GM12878 (cell line): ENCODE measurements around the gene PARPBP. TPM values are rescaled to one million over a fixed set of nuclear protein-coding genes. Genes with fewer than 3 reads are reported as not detected.

Experiments used
- BACH1 ChIP-seq: fragments of 450-650 bp; IDR thresholded peaks from 2 replicates; pipeline ENCODE4 v1.6.1; 2017; ENCODE audit warnings: mild to moderate bottlenecking, borderline replicate concordance
- CHD2 ChIP-seq: IDR thresholded peaks from 2 replicates; pipeline ENCODE4 v1.6.1; 2011; ENCODE audit warnings: low read depth, low read length, improper control_type of control experiment, borderline replicate concordance
- CREM ChIP-seq: IDR thresholded peaks from 2 replicates; pipeline ENCODE4 v1.6.1; 2014; ENCODE audit warnings: antibody characterized with exemption, low read depth
- FOXM1 ChIP-seq: IDR thresholded peaks from 2 replicates; pipeline ENCODE4 v1.6.1; 2012; ENCODE audit warnings: low read depth, mild to moderate bottlenecking, inconsistent platforms, low read length, moderate library complexity
- HDAC6 ChIP-seq: fragments of 200-600 bp; sonication (generic); IDR thresholded peaks from one replicate; pipeline ENCODE4 v1.8.0; 2017; ENCODE audit warnings: antibody characterized with exemption; ENCODE audit not compliant: unreplicated experiment
- JUNB ChIP-seq: IDR thresholded peaks from 2 replicates; pipeline ENCODE4 v1.6.1; 2016; ENCODE audit warnings: antibody characterized with exemption, mild to moderate bottlenecking
- KAT2A ChIP-seq: conservative IDR thresholded peaks from 2 replicates; pipeline ENCODE4 v1.6.1; 2011; ENCODE audit warnings: low read depth, low read length; ENCODE audit not compliant: control insufficient read depth
- NFIC ChIP-seq: IDR thresholded peaks from 2 replicates; pipeline ENCODE4 v1.6.1; 2012; ENCODE audit warnings: low read depth, mild to moderate bottlenecking, inconsistent platforms, low read length, moderate library complexity
- NFYA ChIP-seq: IDR thresholded peaks from 2 replicates; pipeline ENCODE4 v1.6.1; 2011; ENCODE audit warnings: low read depth, mild to moderate bottlenecking, low read length, improper control_type of control experiment, borderline replicate concordance
- PAX5 ChIP-seq: IDR thresholded peaks from 2 replicates; pipeline ENCODE4 v1.6.1; 2011; ENCODE audit warnings: low read depth, low read length, borderline replicate concordance
- SREBF1 ChIP-seq: IDR thresholded peaks from 2 replicates; pipeline ENCODE4 v1.6.1; 2012; ENCODE audit warnings: mild to moderate bottlenecking, low read length
- ZBED1 ChIP-seq: IDR thresholded peaks from 2 replicates; pipeline ENCODE4 v1.6.1; 2016; ENCODE audit warnings: borderline replicate concordance
- polyA plus RNA-seq, 11 experiments: library from polyadenylated mRNA; depleted of rRNA in 4 of 11; unstranded in 6 of 11; stranded (reverse) in 5 of 11; fragments of >200 nt; fragmentation: Nextera tagmentation in 4 of 11; fragmentation: Illumina TruSeq in 1 of 11; extraction: Ambion mirVana in 4 of 11; extraction: Trizol in 1 of 11; gene quantifications; 1 replicate in 1 of 11; 2 replicates in 10 of 11; pipeline versions ENCODE4 v1.2.1 to v1.2.3, GENCODE V29; 2011 to 2016; ENCODE audit warnings: inconsistent platforms in 2 of 11, missing spikeins in 2 of 11, low read depth in 1 of 11
- total RNA-seq, 4 experiments: library from RNA; depleted of rRNA in 3 of 4; stranded (reverse); fragments of >200 nt in 3 of 4; fragmentation: Illumina TruSeq in 1 of 4; extraction: Trizol in 1 of 4; gene quantifications; 2 replicates each; pipeline versions ENCODE4 v1.2.1 to v1.2.3, GENCODE V29; 2013 to 2021
- TF ChIP-seq, protein P1 (sequence below): fragments of 450-650 bp; IDR thresholded peaks from 2 replicates; pipeline ENCODE4 v1.6.1; 2016; ENCODE audit warnings: mild to moderate bottlenecking
- TF ChIP-seq, protein P2 (sequence below): IDR thresholded peaks from 2 replicates; pipeline ENCODE4 v1.6.1; 2011; ENCODE audit warnings: borderline replicate concordance, low read depth, mild to moderate bottlenecking, moderate library complexity, mixed read lengths, low read length; ENCODE audit not compliant: insufficient read depth; ENCODE audit errors: extremely low read length

The PARPBP gene
- total and polyA plus RNA-seq, 10 of the 15 experiments (the other 5 are each of a cell fraction or from before 2014, with no cell fraction given), result 20.3 to 57.7 (median 32.4) TPM

DNA sequence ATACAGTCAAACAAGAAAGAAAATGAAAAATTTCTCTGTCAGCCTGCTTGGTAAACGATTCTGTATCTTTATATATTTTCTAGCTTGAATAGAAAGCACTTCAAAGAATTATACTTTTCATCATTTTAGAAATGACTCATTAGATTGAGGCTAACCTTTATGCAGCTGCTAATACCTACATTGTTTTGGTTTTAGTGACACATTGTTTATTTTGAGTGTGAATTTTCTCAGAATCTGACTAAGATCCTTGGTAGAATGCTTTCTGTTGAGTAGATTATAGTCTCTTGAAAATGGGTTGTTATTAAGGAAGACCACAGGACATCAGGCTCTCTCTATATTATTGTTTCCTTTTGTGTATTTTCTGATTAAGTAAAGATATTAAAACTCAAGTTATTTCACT is 77.8 kb downstream of the PARPBP start, which contains the start of gene PMCH (continued):
- TF ChIP-seq KAT2A, result no peak
- no peak for TF ChIP-seq PAX5
- TF ChIP-seq FOXM1, result peak; percentile 82; the same call in 1 of the 2 replicates
- TF ChIP-seq, protein P1, sequence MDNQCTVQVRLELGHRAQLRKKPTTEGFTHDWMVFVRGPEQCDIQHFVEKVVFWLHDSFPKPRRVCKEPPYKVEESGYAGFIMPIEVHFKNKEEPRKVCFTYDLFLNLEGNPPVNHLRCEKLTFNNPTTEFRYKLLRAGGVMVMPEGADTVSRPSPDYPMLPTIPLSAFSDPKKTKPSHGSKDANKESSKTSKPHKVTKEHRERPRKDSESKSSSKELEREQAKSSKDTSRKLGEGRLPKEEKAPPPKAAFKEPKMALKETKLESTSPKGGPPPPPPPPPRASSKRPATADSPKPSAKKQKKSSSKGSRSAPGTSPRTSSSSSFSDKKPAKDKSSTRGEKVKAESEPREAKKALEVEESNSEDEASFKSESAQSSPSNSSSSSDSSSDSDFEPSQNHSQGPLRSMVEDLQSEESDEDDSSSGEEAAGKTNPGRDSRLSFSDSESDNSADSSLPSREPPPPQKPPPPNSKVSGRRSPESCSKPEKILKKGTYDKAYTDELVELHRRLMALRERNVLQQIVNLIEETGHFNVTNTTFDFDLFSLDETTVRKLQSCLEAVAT, result no peak
- TF ChIP-seq BACH1, result 0 out of 2 replicates have a peak, but pooled peaks have one; percentile 17
- TF ChIP-seq CREM, result peak; percentile 68
- TF ChIP-seq ZBED1, result peak; percentile 71; the same call in 1 of the 2 replicates
- peak; percentile 91 for TF ChIP-seq NFIC
- no peak for TF ChIP-seq NFYA
- no peak for TF ChIP-seq SREBF1
- TF ChIP-seq CHD2, result no peak
- peak; percentile 94 for TF ChIP-seq JUNB
- TF ChIP-seq HDAC6, result no peak
- TF ChIP-seq, protein P2, sequence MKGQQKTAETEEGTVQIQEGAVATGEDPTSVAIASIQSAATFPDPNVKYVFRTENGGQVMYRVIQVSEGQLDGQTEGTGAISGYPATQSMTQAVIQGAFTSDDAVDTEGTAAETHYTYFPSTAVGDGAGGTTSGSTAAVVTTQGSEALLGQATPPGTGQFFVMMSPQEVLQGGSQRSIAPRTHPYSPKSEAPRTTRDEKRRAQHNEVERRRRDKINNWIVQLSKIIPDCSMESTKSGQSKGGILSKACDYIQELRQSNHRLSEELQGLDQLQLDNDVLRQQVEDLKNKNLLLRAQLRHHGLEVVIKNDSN, result no peak
- TF ChIP-seq, all 136 proteins: peak for 25
